Progenitor cell of endocrine pancreas (in vitro differentiated cells): ENCODE results near the gene PHACTR4. TPM values are rescaled to one million over a fixed set of nuclear protein-coding genes. Genes with fewer than 3 reads are reported as not detected.
"Not testable (repeated sequence)": the region's sequence is repeated elsewhere in the genome, so short reads cannot be mapped to it uniquely, and the experiment has no call there.

Experiments
- DNase-seq: peaks from one replicate; pipeline ENCODE4 v3.0.0; 2021; ENCODE audit warnings: low spot score; ENCODE audit not compliant: unreplicated experiment
- H3K27ac Mint-ChIP-seq: 2 replicates; pipeline ENCODE4 v1.8.0; 2021; ENCODE audit warnings: mild to moderate bottlenecking, moderate library complexity, mixed read lengths
- H3K27me3 Mint-ChIP-seq: 2 replicates; pipeline ENCODE4 v1.8.0; 2021; ENCODE audit warnings: mixed read lengths
- H3K36me3 Mint-ChIP-seq: 2 replicates; pipeline ENCODE4 v1.8.0; 2022; ENCODE audit warnings: mixed read lengths; ENCODE audit not compliant: insufficient read depth
- H3K4me1 Mint-ChIP-seq: 2 replicates; pipeline ENCODE4 v1.8.0; 2021; ENCODE audit warnings: low read depth, mixed read lengths
- H3K4me3 Mint-ChIP-seq: 2 replicates; pipeline ENCODE4 v1.8.0; 2021; ENCODE audit warnings: low read depth, mild to moderate bottlenecking, moderate library complexity, mixed read lengths
- H3K9me3 Mint-ChIP-seq: 2 replicates; pipeline ENCODE4 v1.8.0; 2021; ENCODE audit warnings: low read depth, mixed read lengths
- total RNA-seq: library from RNA; stranded (reverse); gene quantifications from 2 replicates; pipeline ENCODE4 v1.2.1, GENCODE V29; 2021
- TF ChIP-seq, protein P1 (sequence below): fragments of 200-600 bp; sonication (generic); IDR thresholded peaks from one replicate; pipeline ENCODE4 v1.5.0; 2021; ENCODE audit warnings: antibody characterized with exemption, mild to moderate bottlenecking; ENCODE audit not compliant: unreplicated experiment

Gene PHACTR4
- total RNA-seq, 1 donor from 2014 or later = 80.6 TPM

DNA sequence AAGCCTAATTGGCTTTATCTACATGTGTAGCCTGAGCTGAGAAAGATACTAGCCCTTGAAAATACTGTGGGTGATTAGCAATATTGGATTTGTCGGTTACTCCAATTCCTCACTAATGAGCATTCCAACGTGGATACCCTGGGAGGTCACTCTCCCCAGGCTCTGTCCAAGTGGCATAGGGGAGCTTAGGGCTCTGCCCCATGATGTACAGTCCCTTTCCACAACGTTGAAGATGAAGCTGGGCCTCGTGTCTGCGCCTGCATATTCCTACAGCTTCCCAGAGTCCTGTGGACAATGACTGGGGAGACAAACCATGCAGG is 138.9 kb downstream of the PHACTR4 start:
- Mint-ChIP-seq H3K27me3 (no peaks in the 10 kb centered on the region), H3K27ac (peak overlapping the region; percentile 99), H3K4me3 (peak overlapping the region; percentile 97), H3K9me3 (no peaks in the 10 kb centered on the region), H3K36me3 (peaks cover 31% of the 10 kb centered on the region), H3K4me1 (peaks cover 40% of the 10 kb centered on the region)
- TF ChIP-seq, protein P1, sequence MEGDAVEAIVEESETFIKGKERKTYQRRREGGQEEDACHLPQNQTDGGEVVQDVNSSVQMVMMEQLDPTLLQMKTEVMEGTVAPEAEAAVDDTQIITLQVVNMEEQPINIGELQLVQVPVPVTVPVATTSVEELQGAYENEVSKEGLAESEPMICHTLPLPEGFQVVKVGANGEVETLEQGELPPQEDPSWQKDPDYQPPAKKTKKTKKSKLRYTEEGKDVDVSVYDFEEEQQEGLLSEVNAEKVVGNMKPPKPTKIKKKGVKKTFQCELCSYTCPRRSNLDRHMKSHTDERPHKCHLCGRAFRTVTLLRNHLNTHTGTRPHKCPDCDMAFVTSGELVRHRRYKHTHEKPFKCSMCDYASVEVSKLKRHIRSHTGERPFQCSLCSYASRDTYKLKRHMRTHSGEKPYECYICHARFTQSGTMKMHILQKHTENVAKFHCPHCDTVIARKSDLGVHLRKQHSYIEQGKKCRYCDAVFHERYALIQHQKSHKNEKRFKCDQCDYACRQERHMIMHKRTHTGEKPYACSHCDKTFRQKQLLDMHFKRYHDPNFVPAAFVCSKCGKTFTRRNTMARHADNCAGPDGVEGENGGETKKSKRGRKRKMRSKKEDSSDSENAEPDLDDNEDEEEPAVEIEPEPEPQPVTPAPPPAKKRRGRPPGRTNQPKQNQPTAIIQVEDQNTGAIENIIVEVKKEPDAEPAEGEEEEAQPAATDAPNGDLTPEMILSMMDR = no peak
- DNase-seq = no peak

DNA sequence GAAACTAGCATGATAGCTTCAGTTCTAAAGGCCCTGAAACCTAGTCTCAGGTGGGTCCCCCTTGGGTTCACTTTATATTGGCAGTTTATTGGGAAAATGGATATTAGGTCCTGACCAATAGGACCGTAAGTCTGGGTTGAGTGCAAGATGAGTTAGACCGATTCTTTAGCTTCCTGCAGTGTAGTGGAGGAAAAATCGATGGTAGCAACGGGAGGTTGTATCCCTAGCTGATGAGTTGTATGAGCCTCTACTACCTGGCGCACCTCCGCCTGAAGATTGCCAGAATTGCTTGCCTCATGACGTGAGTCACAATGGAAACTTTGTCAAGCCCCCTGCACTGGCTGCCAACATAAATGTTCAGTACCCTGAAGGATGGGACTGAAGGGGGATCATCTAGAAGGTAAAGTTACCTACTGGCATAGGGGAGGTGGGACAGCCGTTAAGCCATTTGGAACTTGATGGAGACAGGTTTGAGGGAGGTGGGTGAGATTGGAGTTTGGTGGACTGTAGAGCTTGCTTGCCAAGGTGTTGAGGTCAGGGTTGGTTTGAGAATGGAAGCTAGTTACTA is 140.2 kb downstream of the PHACTR4 start:
- H3K27ac Mint-ChIP-seq = peak overlapping the region; percentile 88
- TF ChIP-seq, protein P1 = no peak
- peaks cover 40% of the 10 kb centered on the region for H3K4me1 Mint-ChIP-seq
- H3K9me3 Mint-ChIP-seq = no peaks in the 10 kb centered on the region
- H3K4me3 Mint-ChIP-seq = peak overlapping the region; percentile 97
- no peaks in the 10 kb centered on the region for H3K27me3 Mint-ChIP-seq
- no peak for DNase-seq
- peaks cover 33% of the 10 kb centered on the region for H3K36me3 Mint-ChIP-seq

DNA sequence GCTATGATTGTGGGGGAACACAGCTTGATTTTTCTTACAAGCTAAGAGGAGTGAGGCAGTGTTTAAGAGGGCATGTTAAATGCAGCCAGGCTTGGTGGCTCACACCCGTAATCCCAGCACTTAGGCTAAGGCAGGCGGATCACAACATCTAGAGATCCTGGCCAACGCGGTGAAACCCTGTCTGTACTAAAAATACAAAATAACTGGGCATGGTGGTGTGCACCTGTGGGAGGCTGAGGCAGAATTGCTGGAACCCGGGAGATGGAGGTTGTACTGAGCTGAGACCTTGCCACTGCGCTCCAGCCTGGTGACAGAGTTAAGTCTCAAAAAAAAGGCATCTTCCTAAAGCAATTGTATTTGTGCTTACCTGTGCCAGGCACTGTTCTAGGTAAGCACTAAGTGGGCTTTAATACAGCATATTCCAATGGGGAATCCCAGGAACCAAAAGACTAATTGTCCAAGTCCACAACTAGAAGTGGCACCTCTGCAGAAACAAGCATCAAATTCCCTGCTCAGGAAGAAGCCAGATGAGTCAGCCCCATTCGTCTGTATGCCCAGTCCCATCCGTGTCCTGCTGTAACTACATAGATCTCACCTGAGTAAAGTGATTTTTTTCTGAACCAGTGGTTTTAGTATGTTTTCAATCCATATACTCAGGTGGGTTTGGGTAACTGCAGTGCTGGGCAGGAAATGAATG is 140.9 kb downstream of the PHACTR4 start:
- Mint-ChIP-seq H3K27ac (peak overlapping the region; percentile 57), H3K4me1 (peaks cover 39% of the 10 kb centered on the region), H3K4me3 (peak overlapping the region; percentile 97), H3K9me3 (no peaks in the 10 kb centered on the region), H3K27me3 (no peaks in the 10 kb centered on the region), H3K36me3 (peaks cover 34% of the 10 kb centered on the region)
- TF ChIP-seq, protein P1 = no peak
- no peak for DNase-seq

DNA sequence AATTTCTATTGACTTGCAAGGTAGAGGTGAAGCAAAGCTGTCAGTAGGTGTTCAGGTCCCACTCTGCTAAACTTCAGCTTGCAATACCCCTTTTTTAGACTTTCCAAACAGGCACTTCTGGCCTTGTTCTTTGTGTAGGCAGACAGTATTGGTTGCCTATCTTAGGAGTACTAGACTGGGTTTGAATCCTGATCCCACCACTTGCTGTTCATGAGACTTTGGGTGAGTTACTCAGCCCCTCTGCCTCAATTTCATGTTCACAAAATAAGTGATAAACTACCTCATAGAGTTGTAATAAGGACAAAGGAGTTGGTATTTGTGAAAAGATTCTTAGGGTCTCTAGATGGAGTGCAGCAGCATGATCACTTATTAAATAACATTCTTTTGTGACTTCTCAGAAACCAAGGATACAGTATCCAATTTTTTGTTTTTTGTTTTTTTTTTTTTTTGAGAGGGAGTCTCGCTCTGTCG is 141.5 kb downstream of the PHACTR4 start:
- Mint-ChIP-seq H3K4me3 (no peak overlapping the region), H3K27me3 (no peaks in the 10 kb centered on the region), H3K27ac (peak overlapping the region; percentile 57), H3K9me3 (no peaks in the 10 kb centered on the region), H3K4me1 (peaks cover 37% of the 10 kb centered on the region), H3K36me3 (peaks cover 34% of the 10 kb centered on the region)
- TF ChIP-seq, protein P1 = no peak
- no peak for DNase-seq

DNA sequence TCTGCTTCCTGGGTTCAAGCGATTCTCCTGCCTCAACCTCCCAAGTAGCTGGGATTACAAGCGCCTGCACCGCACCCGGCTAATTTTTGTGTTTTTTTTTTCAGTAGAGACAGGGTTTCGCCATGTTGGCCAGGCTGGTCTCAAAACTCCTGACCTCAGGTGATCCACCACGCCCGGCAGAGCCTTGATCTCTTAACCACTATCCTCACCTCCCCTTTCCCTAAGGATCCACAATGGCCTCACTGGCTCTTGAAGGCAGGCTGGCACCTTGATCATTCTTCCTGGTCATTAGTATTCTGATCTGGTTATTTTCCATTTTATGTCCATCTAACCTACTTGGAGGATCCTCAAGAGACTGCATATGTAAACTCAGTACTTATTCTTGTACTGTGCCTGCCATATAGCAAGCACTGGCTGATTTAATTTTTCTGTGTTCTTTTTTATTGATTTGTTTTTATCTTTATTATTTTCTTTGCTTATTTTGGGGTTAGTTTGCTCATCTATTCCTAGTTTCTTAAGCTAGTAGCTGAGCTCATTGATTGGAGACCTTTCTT is 142.6 kb downstream of the PHACTR4 start:
- Mint-ChIP-seq H3K27me3 (no peaks in the 10 kb centered on the region), H3K9me3 (no peaks in the 10 kb centered on the region), H3K4me1 (peaks cover 37% of the 10 kb centered on the region), H3K4me3 (no peak overlapping the region), H3K36me3 (peaks cover 34% of the 10 kb centered on the region), H3K27ac (peak overlapping the region; percentile 22)
- no peak for DNase-seq
- TF ChIP-seq, protein P1 = no peak

DNA sequence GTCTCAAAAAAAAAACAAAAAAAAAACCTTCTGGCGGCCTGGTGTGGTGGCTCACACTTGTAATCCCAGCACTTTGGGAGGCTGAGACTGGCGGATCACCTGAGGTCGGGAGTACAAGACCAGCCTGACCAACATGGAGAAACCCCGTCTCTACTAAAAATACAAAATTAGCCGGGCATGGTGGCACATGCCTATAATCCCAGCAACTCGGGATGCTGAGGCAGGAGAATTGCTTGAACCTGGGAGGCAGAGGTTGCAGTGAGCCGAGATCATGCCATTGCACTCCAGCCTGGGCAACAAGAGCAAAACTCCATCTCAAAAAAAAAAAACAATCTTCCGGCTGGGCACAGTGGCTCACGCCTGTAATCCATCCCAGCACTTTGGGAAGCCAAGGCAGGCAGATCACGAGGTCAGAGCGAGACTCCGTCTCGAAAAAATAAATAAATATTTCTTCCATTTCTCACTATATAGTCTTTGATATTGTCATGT is 144.9 kb downstream of the PHACTR4 start:
- DNase-seq, H3K4me3 Mint-ChIP-seq, H3K27me3 Mint-ChIP-seq, H3K9me3 Mint-ChIP-seq: not testable (repeated sequence)
- Mint-ChIP-seq H3K27ac (peak overlapping the region; percentile 78), H3K36me3 (peaks cover 28% of the 10 kb centered on the region), H3K4me1 (peaks cover 25% of the 10 kb centered on the region)
